Measurements from ENCODE around the gene HMG20B. TPM values are rescaled to one million over a fixed set of nuclear protein-coding genes. Genes with fewer than 3 reads are reported as not detected.
"Not testable (repeated sequence)": the region's sequence is repeated elsewhere in the genome, so short reads cannot be mapped to it uniquely, and the experiment has no call there.

The HMG20B gene
- polyA plus RNA-seq, 1 donor from 2014 or later = 22.6 TPM

DNA sequence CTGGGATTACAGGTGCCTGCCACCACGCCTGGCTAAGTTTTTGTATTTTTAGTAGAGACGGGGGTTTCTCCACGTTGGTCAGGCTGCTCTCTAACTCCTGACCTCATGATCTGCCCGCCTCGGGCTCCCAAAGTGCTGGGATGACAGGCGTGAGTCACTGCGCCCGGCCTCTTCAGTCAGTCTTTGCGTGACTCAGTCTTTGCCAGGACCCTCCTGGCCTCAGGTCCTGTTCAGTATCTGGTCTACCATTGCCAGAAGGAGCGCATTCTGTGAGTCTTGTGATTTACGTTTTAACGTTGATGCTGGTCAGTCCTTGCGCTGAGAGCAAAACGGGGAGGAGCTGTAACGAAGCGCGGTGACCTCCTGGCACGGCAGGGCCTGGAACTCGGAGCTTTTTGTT is 7.6 kb upstream of the HMG20B start:
- no peak overlapping the region for H2AFZ ChIP-seq (ENCODE audit: low read depth, low read length)
- H3K4me2 ChIP-seq (ENCODE audit: low read length) = no peak overlapping the region
- H3K27me3 ChIP-seq (ENCODE audit: insufficient read depth, low read depth, low read length) = no peaks in the 10 kb centered on the region
- no peaks in the 10 kb centered on the region for H3F3A ChIP-seq (ENCODE audit: insufficient read depth, low read length, poor library complexity, severe bottlenecking)
- no peak overlapping the region for H3K27ac ChIP-seq (ENCODE audit: low read length)
- H3K4me3 ChIP-seq (ENCODE audit: low read length) = no peak overlapping the region
- H3K9me3 ChIP-seq (ENCODE audit: low read length) = no peaks in the 10 kb centered on the region
- no peaks in the 10 kb centered on the region for H3K36me3 ChIP-seq (ENCODE audit: insufficient read depth, low read length)
- H3K79me2 ChIP-seq (replicated peaks; ENCODE audit: insufficient read depth, low read length) = no peaks in the 10 kb centered on the region
- H3K9me2 ChIP-seq (ENCODE audit: insufficient read depth, low read length) = no peaks in the 10 kb centered on the region
- H4K20me1 ChIP-seq (ENCODE audit: insufficient read depth) = no peaks in the 10 kb centered on the region
- no peak for TF ChIP-seq EP300 (conservative IDR thresholded peaks at IDR 0.05; ENCODE audit: poor library complexity, severe bottlenecking)
- TF ChIP-seq SMC3 (conservative IDR thresholded peaks at IDR 0.05; ENCODE audit: poor library complexity) = no peak
- TF ChIP-seq MXI1 (conservative IDR thresholded peaks at IDR 0.05; ENCODE audit: poor library complexity, severe bottlenecking) = no peak
- TF ChIP-seq RAD21 (conservative IDR thresholded peaks at IDR 0.05) = no peak
- TF ChIP-seq, protein P1, sequence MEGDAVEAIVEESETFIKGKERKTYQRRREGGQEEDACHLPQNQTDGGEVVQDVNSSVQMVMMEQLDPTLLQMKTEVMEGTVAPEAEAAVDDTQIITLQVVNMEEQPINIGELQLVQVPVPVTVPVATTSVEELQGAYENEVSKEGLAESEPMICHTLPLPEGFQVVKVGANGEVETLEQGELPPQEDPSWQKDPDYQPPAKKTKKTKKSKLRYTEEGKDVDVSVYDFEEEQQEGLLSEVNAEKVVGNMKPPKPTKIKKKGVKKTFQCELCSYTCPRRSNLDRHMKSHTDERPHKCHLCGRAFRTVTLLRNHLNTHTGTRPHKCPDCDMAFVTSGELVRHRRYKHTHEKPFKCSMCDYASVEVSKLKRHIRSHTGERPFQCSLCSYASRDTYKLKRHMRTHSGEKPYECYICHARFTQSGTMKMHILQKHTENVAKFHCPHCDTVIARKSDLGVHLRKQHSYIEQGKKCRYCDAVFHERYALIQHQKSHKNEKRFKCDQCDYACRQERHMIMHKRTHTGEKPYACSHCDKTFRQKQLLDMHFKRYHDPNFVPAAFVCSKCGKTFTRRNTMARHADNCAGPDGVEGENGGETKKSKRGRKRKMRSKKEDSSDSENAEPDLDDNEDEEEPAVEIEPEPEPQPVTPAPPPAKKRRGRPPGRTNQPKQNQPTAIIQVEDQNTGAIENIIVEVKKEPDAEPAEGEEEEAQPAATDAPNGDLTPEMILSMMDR (IDR thresholded peaks at IDR 0.05; ENCODE audit: poor library complexity, severe bottlenecking) = no peak
- TF ChIP-seq, protein P2, sequence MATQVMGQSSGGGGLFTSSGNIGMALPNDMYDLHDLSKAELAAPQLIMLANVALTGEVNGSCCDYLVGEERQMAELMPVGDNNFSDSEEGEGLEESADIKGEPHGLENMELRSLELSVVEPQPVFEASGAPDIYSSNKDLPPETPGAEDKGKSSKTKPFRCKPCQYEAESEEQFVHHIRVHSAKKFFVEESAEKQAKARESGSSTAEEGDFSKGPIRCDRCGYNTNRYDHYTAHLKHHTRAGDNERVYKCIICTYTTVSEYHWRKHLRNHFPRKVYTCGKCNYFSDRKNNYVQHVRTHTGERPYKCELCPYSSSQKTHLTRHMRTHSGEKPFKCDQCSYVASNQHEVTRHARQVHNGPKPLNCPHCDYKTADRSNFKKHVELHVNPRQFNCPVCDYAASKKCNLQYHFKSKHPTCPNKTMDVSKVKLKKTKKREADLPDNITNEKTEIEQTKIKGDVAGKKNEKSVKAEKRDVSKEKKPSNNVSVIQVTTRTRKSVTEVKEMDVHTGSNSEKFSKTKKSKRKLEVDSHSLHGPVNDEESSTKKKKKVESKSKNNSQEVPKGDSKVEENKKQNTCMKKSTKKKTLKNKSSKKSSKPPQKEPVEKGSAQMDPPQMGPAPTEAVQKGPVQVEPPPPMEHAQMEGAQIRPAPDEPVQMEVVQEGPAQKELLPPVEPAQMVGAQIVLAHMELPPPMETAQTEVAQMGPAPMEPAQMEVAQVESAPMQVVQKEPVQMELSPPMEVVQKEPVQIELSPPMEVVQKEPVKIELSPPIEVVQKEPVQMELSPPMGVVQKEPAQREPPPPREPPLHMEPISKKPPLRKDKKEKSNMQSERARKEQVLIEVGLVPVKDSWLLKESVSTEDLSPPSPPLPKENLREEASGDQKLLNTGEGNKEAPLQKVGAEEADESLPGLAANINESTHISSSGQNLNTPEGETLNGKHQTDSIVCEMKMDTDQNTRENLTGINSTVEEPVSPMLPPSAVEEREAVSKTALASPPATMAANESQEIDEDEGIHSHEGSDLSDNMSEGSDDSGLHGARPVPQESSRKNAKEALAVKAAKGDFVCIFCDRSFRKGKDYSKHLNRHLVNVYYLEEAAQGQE (IDR thresholded peaks at IDR 0.05; ENCODE audit: borderline replicate concordance) = no peak
- TF ChIP-seq TAF1 (IDR thresholded peaks at IDR 0.05; ENCODE audit: low read depth) = no peak
- TF ChIP-seq POLR2AphosphoS5 (IDR thresholded peaks at IDR 0.05) = no peak
- no peak overlapping the region for H3K9ac ChIP-seq (ENCODE audit: low read length)

DNA sequence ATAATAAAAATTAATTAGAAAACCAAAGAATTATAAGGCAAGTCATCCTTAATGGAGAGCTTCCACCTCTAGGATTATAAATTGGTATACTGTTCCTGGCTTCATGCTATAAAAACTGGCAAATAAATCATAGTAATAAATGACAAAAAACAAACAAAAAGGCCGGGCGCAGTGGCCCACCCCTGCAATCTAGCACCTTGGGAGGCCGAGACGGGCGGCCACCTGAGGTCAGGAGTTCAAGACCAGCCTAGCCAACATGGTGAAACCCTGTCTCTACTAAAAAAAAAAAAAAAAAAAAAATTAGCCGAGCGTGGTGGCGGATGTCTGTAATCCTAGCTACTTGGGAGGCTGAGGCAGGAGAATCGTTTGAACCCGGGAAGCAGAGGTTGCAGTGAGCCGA is 2.7 kb upstream of the HMG20B start:
- not testable (repeated sequence) for H3K79me2 ChIP-seq (replicated peaks; ENCODE audit: insufficient read depth, low read length); H3F3A ChIP-seq (ENCODE audit: insufficient read depth, low read length, poor library complexity, severe bottlenecking); H3K9ac ChIP-seq (ENCODE audit: low read length); H3K9me2 ChIP-seq (ENCODE audit: insufficient read depth, low read length); H4K20me1 ChIP-seq (ENCODE audit: insufficient read depth); H3K9me3 ChIP-seq (ENCODE audit: low read length); H2AFZ ChIP-seq (ENCODE audit: low read depth, low read length); H3K27me3 ChIP-seq (ENCODE audit: insufficient read depth, low read depth, low read length); H3K4me3 ChIP-seq (ENCODE audit: low read length); H3K27ac ChIP-seq (ENCODE audit: low read length); H3K36me3 ChIP-seq (ENCODE audit: insufficient read depth, low read length); H3K4me2 ChIP-seq (ENCODE audit: low read length)

DNA sequence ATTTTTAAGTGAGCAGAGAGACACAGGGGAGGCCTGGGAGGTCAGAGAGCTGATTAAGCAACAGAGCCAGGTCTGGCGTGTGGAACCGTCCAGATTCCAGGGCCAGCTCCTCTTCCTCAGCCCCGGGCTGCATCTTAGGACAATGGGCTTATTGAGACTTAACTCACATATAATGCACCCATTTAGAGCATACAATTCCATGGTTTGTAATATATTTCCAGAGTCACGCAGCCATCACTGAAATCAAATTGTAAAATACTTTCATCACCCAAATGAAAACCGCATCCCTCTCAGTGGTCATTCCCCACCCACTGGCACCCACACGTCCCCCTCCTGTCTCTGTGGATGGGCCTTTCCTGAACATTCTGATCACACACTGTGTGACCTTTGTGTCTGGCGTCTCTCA is 2.1 kb upstream of the HMG20B start:
- Histone ChIP-seq H3K9me2 (ENCODE audit: insufficient read depth, low read length) (no peaks in the 10 kb centered on the region), H2AFZ (ENCODE audit: low read depth, low read length) (no peak overlapping the region), H3K4me2 (ENCODE audit: low read length) (no peak overlapping the region), H4K20me1 (ENCODE audit: insufficient read depth) (no peaks in the 10 kb centered on the region), H3K79me2 (replicated peaks; ENCODE audit: insufficient read depth, low read length) (no peaks in the 10 kb centered on the region), H3K27ac (ENCODE audit: low read length) (no peak overlapping the region), H3K27me3 (ENCODE audit: insufficient read depth, low read depth, low read length) (no peaks in the 10 kb centered on the region), H3K36me3 (ENCODE audit: insufficient read depth, low read length) (no peaks in the 10 kb centered on the region), H3K9ac (ENCODE audit: low read length) (no peak overlapping the region), H3K9me3 (ENCODE audit: low read length) (no peaks in the 10 kb centered on the region), H3K4me3 (ENCODE audit: low read length) (no peak overlapping the region), H3F3A (ENCODE audit: insufficient read depth, low read length, poor library complexity, severe bottlenecking) (no peaks in the 10 kb centered on the region)
- TF ChIP-seq POLR2AphosphoS5 (IDR thresholded peaks at IDR 0.05) (no peak), MXI1 (conservative IDR thresholded peaks at IDR 0.05; ENCODE audit: poor library complexity, severe bottlenecking) (no peak), TAF1 (IDR thresholded peaks at IDR 0.05; ENCODE audit: low read depth) (no peak), RAD21 (conservative IDR thresholded peaks at IDR 0.05) (no peak), SMC3 (conservative IDR thresholded peaks at IDR 0.05; ENCODE audit: poor library complexity) (no peak), EZH2 (IDR thresholded peaks at IDR 0.05; ENCODE audit: borderline replicate concordance, insufficient read depth, low read length, poor library complexity, severe bottlenecking) (no peak), EP300 (conservative IDR thresholded peaks at IDR 0.05; ENCODE audit: poor library complexity, severe bottlenecking) (no peak)
- TF ChIP-seq, protein P2 (IDR thresholded peaks at IDR 0.05; ENCODE audit: borderline replicate concordance) = no peak
- TF ChIP-seq, protein P1 (IDR thresholded peaks at IDR 0.05; ENCODE audit: poor library complexity, severe bottlenecking) = no peak
